A549 treated with AZD9567 at 1 μM for 4 hours (cell line): ENCODE results near the gene MICU2. TPM values are rescaled to one million over a fixed set of nuclear protein-coding genes. Genes with fewer than 3 reads are reported as not detected.

ENCODE experiments used
- total RNA-seq: library from RNA; stranded (reverse); fragments of 200-300 nt; extraction: Qiagen RNA extraction; gene quantifications from 5 replicates; pipeline ENCODE4 v1.2.3, GENCODE V29; 2022; ENCODE audit not compliant: insufficient read depth

The MICU2 gene
- 15.7 to 26.0 TPM (median 18.3 TPM) in 5 replicates for total RNA-seq

GRCh38 chr13:21603531-21604448, at the start of gene MICU2:
Gene MICU2, minus strand, starts transcription at chr13:21604170. Its CDS starts 22 bp downstream, at chr13:21604148.

DNA sequence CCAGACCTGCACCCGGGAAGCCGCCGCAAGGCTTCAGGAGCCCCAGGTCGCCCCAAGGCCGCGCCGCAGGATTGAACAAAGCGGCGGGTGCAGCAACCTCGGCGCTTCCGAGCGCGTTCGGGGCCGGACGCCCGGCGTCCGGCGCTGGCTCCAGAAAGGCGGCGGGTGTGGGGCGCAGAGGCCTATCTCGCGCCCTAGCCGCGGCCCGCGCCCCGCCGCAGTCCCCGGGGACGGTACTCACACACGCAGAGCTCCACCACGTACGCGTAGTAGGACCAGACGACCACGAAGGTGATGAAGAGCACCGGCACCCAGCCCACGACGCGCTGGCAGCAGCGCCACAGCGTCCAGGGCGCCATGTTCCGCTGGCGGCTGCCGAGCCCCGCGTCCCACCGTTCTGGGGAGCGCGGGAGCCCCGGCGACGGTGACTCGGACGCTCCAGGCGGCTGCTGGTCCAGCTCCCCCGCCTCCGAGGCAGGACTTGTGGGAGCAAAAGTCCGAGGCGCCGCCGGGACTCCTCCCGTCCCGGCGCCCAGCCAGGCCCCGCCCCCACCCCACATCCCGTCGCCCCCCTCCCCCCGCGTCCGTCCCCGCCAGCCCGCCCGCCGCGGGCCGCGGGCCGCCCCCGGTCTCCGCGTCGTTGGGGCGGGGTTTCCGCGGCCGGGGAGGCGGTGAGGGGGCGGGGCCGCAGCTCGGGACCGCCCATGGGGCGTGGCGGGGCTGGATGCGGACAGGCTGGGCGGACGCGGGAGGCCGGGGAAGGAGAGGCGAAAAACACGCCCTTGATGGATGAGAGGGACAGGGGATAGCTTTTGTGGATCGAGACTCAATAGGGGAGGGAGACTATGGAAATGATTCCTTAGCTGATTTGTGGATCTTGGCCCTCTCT, 144.9 kb downstream of the MICU2 start, which contains the start of gene ZDHHC20:
Gene ZDHHC20, minus strand, starts transcription at position 491 of the 889 bp plus-strand sequence. Its CDS starts 132 bp downstream, at position 359.

Other genes starting within 250 kb of the MICU2 start
- gene ZDHHC20, start 144.9 kb downstream of the MICU2 start, total RNA-seq: 12.0 to 24.1 TPM (median 20.0 TPM) in 5 replicates
- not detected in 5 replicates for gene FGF9, start 66.9 kb upstream of the MICU2 start, total RNA-seq